ENCODE measurements around the gene BLOC1S4.
"Not testable (repeated sequence)": the region's sequence is repeated elsewhere in the genome, so short reads cannot be mapped to it uniquely, and the experiment has no call there.

Gene BLOC1S4

GRCh38 chr4:6718932-6719610 is 3.1 kb downstream of the BLOC1S4 start:
- DNase-seq (ENCODE audit: low spot score), result no peak

- DNase-seq (ENCODE audit: low spot score), result no peak
Observed at GRCh38 chr4:6719611-6720179, 3.7 kb downstream of the BLOC1S4 start.

GRCh38 chr4:6720202-6720699 is 4.3 kb downstream of the BLOC1S4 start:
- peak; percentile 90 for DNase-seq (ENCODE audit: low spot score)

- DNase-seq (ENCODE audit: low spot score), result no peak
Observed at GRCh38 chr4:6721121-6721520, 5.1 kb downstream of the BLOC1S4 start.

- no peak for DNase-seq (ENCODE audit: low spot score)
Observed at GRCh38 chr4:6722891-6723290, 6.9 kb downstream of the BLOC1S4 start.

- no peak for DNase-seq (ENCODE audit: low spot score)
Observed at GRCh38 chr4:6723851-6724250, 7.9 kb downstream of the BLOC1S4 start.

GRCh38 chr4:6724421-6725111 is 8.6 kb downstream of the BLOC1S4 start:
- DNase-seq (ENCODE audit: low spot score), result no peak

- not testable (repeated sequence) for DNase-seq (ENCODE audit: low spot score)
Observed at GRCh38 chr4:6725427-6725961, 9.5 kb downstream of the BLOC1S4 start.

- no peak for DNase-seq (ENCODE audit: low spot score)
Observed at GRCh38 chr4:6727081-6727942, 11.3 kb downstream of the BLOC1S4 start.

- no peak for DNase-seq (ENCODE audit: low spot score)
Observed at GRCh38 chr4:6727943-6728250, 11.9 kb downstream of the BLOC1S4 start.

- DNase-seq (ENCODE audit: low spot score), result no peak
Observed at GRCh38 chr4:6728320-6729029, 12.5 kb downstream of the BLOC1S4 start.

- DNase-seq (ENCODE audit: low spot score), result no peak
Observed at GRCh38 chr4:6730603-6731317, 14.8 kb downstream of the BLOC1S4 start.

GRCh38 chr4:6731318-6731675 is 15.3 kb downstream of the BLOC1S4 start:
- DNase-seq (ENCODE audit: low spot score), result no peak

GRCh38 chr4:6731780-6732179 is 15.8 kb downstream of the BLOC1S4 start:
- DNase-seq (ENCODE audit: low spot score), result no peak

GRCh38 chr4:6732441-6733357 is 16.7 kb downstream of the BLOC1S4 start:
- DNase-seq (ENCODE audit: low spot score), result no peak

- DNase-seq (ENCODE audit: low spot score), result no peak
Observed at GRCh38 chr4:6733358-6734164, 17.6 kb downstream of the BLOC1S4 start.

- DNase-seq (ENCODE audit: low spot score), result no peak
Observed at GRCh38 chr4:6734165-6734786, 18.3 kb downstream of the BLOC1S4 start.

GRCh38 chr4:6739920-6740319 is 23.9 kb downstream of the BLOC1S4 start:
- DNase-seq (ENCODE audit: low spot score), result no peak
